Lower lobe of right lung (tissue), 2 donors: Measurements from ENCODE around the gene KLHDC4. TPM values are rescaled to one million over a fixed set of nuclear protein-coding genes. Genes with fewer than 3 reads are reported as not detected.

ENCODE experiments used
- ATAC-seq, 2 donors: fragments of 200-7000 bp; cut with Tn5 transposase; one replicate each; pipeline ENCODE4 v1.9.1; 2020 to 2022; ENCODE audit warnings: mild to moderate bottlenecking in 2 of 2, moderate library complexity in 2 of 2
- DNase-seq: peaks from one replicate; pipeline ENCODE4 v3.0.0-alpha.2; 2020
- H3K27ac ChIP-seq: fragments of 200-600 bp; one replicate; pipeline ENCODE4 v1.8.0; 2022
- H3K27me3 ChIP-seq: fragments of 200-600 bp; one replicate; pipeline ENCODE4 v1.8.0; 2022; ENCODE audit warnings: low read depth
- H3K36me3 ChIP-seq: fragments of 200-600 bp; one replicate; pipeline ENCODE4 v1.8.0; 2022; ENCODE audit warnings: mild to moderate bottlenecking
- H3K4me1 ChIP-seq: fragments of 200-600 bp; one replicate; pipeline ENCODE4 v1.8.0; 2022
- H3K4me3 ChIP-seq: fragments of 200-600 bp; one replicate; pipeline ENCODE4 v1.8.0; 2022; ENCODE audit warnings: mild to moderate bottlenecking
- H3K9me3 ChIP-seq: fragments of 200-600 bp; one replicate; pipeline ENCODE4 v1.8.0; 2022
- intact Hi-C: fragments of 100-400 bp; cut with DNase I; formaldehyde crosslinking; loops from one replicate; pipeline ENCODE4 v1.11.0; 2022
- total RNA-seq: library from RNA; stranded (reverse); fragmentation: NEBNext Ultra II Directional; extraction: Animal tissue kit (Norgen Biotek cat#: 25700); gene quantifications from one replicate; pipeline ENCODE4 v1.2.1, GENCODE V29; 2021
- TF ChIP-seq, protein P1 (sequence below): fragments of 200-600 bp; IDR thresholded peaks from one replicate; pipeline ENCODE4 v1.8.0; 2022; ENCODE audit warnings: antibody characterized with exemption, mild to moderate bottlenecking
- donor health status: DM: no; HTN: yes; CAD: no; lungs with severe emphysema.

Gene KLHDC4
- total RNA-seq, 1 donor from 2014 or later = 33.9 TPM

DNA sequence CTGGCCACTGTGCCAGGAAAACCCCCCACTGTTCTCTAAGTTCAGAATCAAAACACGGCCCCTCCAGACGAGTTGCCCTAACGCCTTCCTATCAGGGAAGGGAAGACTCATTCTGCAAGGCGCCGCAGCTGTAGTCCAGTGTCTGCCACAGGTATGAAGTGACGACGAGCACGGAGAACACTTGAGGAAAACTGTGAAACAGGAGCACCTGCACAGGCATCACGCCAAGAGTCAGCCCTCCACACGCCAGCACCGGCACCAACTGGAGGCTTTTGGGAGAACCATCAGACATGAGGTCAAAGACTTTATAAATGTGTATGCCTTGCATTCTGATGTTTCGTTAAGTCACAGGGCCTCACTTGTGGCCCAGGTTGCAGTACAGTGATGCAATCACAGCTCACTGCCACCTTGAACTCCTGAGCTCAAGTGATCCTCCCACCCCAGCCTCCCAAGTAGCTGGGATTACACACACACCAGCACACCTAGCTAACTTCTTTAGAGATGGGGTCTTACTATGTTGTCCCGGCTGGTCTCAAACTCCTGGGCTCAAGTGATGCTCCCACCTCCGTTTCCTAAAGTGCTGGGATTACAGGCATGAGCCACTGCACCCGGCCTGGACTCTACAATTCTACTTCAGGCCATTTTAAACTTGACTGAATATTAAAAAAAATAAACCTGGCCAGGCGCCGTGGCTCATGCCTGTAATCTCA, 22.9 kb downstream of the KLHDC4 start:
- no peak overlapping the region for H3K27ac ChIP-seq
- H3K36me3 ChIP-seq = peaks cover 65% of the 10 kb centered on the region
- ATAC-seq (no peak), DNase-seq (no peak)
- no peaks in the 10 kb centered on the region for H3K27me3 ChIP-seq
- no peak overlapping the region for H3K4me3 ChIP-seq
- TF ChIP-seq, protein P1, sequence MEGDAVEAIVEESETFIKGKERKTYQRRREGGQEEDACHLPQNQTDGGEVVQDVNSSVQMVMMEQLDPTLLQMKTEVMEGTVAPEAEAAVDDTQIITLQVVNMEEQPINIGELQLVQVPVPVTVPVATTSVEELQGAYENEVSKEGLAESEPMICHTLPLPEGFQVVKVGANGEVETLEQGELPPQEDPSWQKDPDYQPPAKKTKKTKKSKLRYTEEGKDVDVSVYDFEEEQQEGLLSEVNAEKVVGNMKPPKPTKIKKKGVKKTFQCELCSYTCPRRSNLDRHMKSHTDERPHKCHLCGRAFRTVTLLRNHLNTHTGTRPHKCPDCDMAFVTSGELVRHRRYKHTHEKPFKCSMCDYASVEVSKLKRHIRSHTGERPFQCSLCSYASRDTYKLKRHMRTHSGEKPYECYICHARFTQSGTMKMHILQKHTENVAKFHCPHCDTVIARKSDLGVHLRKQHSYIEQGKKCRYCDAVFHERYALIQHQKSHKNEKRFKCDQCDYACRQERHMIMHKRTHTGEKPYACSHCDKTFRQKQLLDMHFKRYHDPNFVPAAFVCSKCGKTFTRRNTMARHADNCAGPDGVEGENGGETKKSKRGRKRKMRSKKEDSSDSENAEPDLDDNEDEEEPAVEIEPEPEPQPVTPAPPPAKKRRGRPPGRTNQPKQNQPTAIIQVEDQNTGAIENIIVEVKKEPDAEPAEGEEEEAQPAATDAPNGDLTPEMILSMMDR = no peak
- H3K4me1 ChIP-seq = no peaks in the 10 kb centered on the region
- H3K9me3 ChIP-seq = no peaks in the 10 kb centered on the region
- intact Hi-C loops = no loop called here

DNA sequence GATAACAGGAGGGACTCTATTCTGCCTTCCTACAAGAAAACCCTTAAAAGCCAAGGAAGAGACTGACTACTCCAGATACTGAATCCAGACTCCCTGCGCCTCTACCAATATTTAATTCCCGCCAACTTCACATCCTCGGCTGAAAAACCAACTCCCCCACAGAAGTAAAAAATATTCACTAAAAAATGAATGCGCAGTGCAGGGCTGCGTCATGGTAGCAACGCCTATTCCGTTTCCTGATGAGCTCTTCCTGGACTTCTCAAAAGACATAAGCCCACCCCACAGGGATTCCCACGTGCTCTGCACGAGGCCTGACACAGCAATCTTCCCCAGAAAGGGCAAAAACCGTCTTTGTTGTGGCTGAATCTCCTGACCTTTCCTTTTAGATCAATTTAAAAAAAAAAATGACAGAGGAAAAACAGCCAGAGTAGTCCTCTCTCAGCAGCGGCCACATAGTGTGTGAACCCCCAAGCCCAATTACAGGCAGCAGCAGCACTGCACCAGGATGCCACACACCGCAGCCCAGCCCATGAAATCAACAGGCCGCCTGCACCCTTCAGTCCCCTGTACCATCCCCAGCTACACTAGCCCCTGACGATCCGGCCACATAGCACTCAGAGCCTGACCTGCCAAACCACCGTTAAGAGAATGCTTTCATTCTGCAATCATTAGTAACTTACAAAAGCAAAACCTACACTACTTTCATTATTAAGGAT, 23.9 kb downstream of the KLHDC4 start:
- H3K4me3 ChIP-seq = no peak overlapping the region
- no peaks in the 10 kb centered on the region for H3K9me3 ChIP-seq
- DNase-seq (no peak), ATAC-seq (no peak)
- peaks cover 58% of the 10 kb centered on the region for H3K36me3 ChIP-seq
- TF ChIP-seq, protein P1 = no peak
- intact Hi-C loops = no loop called here
- H3K4me1 ChIP-seq = no peaks in the 10 kb centered on the region
- H3K27me3 ChIP-seq = no peaks in the 10 kb centered on the region
- no peak overlapping the region for H3K27ac ChIP-seq

DNA sequence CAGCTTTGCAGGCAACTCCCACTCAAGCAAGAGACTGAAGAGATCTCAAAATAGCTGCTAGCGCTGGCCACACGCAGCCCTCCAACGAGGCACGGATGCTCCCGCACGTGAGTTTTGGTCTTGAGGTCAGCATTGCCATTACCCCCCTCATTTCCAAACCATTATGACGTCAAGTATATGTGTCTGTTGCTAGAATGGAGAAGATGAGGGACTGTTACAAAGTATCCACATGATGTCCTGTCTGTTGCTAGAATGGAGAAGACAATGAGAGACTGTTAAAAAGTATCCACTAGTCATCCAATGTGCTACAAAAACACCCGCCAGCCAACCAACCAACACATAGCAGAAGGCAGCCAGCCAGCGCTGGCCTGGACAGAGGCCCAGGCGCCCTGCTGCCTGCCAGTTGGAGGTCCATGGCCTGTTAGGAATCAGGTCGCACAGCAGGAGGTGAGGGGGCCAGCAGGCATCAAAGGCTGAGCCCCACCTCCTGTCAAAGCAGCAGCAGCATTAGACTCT, 24.8 kb downstream of the KLHDC4 start:
- no peak overlapping the region for H3K4me3 ChIP-seq
- H3K27me3 ChIP-seq = no peaks in the 10 kb centered on the region
- DNase-seq (no peak), ATAC-seq (no peak)
- no peaks in the 10 kb centered on the region for H3K4me1 ChIP-seq
- no peaks in the 10 kb centered on the region for H3K9me3 ChIP-seq
- no peak overlapping the region for H3K27ac ChIP-seq
- TF ChIP-seq, protein P1 = no peak
- H3K36me3 ChIP-seq = peaks cover 58% of the 10 kb centered on the region
- intact Hi-C loops = no loop called here

DNA sequence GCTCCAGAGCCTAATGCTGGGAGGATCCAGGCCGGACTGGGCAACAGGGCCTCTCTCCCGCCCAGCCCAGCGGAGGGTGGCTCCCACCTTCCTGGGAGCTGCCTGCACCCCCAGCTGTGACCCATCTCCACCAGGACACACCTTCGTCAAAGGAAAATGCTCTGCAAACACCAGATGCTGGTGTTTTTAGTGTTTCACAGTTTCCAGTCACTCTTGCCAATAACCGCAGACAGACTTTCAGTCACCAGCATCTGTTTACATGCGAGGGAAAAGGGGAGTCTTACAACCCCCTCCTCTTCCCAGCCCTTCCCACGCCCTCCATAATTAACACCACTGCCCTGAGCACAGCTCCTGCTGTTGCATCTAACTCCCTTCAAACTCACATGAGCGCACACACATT, 25.3 kb downstream of the KLHDC4 start:
- DNase-seq (no peak), ATAC-seq (no peak)
- H3K9me3 ChIP-seq = no peaks in the 10 kb centered on the region
- H3K4me1 ChIP-seq = no peaks in the 10 kb centered on the region
- H3K27me3 ChIP-seq = no peaks in the 10 kb centered on the region
- no peak overlapping the region for H3K27ac ChIP-seq
- H3K4me3 ChIP-seq = no peak overlapping the region
- intact Hi-C loops = no loop called here
- TF ChIP-seq, protein P1 = no peak
- peaks cover 58% of the 10 kb centered on the region for H3K36me3 ChIP-seq

DNA sequence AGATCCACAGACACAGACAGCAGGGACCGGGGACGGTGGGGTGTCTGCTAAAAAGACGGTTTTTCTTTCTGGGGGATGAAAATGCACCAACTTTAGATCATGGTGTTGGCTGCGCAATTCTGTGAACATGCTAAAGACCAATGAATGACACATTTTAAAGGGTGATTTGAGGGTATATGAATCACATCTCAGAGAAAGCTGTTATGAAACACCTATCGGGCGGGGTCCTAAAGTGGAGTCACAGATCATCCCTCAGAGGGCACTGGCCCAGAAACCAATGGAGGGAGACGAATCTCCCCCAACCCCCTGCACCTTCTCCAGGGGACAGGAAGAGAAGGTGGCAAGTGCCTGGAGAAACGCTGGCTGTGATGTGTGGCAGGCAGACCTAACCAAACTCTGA, 26.0 kb downstream of the KLHDC4 start:
- Histone ChIP-seq H3K9me3 (no peaks in the 10 kb centered on the region), H3K4me3 (no peak overlapping the region), H3K36me3 (peaks cover 52% of the 10 kb centered on the region), H3K27me3 (no peaks in the 10 kb centered on the region), H3K4me1 (no peaks in the 10 kb centered on the region), H3K27ac (no peak overlapping the region)
- TF ChIP-seq, protein P1 = no peak
- no peak for ATAC-seq
- intact Hi-C loops = no loop called here
- DNase-seq = no peak
